ENCODE results near the gene CENPM. TPM values are rescaled to one million over a fixed set of nuclear protein-coding genes. Genes with fewer than 3 reads are reported as not detected.

Gene CENPM
- total and polyA plus RNA-seq, 10 of the 15 experiments (the other 5 are each of a cell fraction or from before 2014, with no cell fraction given), result 36.7 to 212 (median 74.7) TPM

GRCh38 chr22:41920271-41920976, 26.5 kb downstream of the CENPM start (continued):
- TF ChIP-seq BCLAF1 (IDR thresholded peaks at IDR 0.05) (no peak), E2F4 (IDR thresholded peaks at IDR 0.05; ENCODE audit: low read depth, low read length) (no peak), PAX8 (IDR thresholded peaks at IDR 0.05) (peak; percentile 88; the same call in 1 of the 2 replicates), DPF2 (IDR thresholded peaks at IDR 0.05) (peak; percentile 94), KDM1A (IDR thresholded peaks at IDR 0.05; ENCODE audit: borderline replicate concordance) (no peak), NR2F1 (conservative IDR thresholded peaks at IDR 0.05) (peak; percentile 79), HCFC1 (IDR thresholded peaks at IDR 0.05; ENCODE audit: low read length) (no peak), ETV6 (conservative IDR thresholded peaks at IDR 0.05 in 1 of 2, IDR thresholded peaks at IDR 0.05 in 1 of 2; ENCODE audit: borderline replicate concordance in 1 of 2, low read depth in 1 of 2) (peak in 1 of 2 experiments; percentile 99; a peak in 2 of 4 replicates), BHLHE40 (IDR thresholded peaks at IDR 0.05; ENCODE audit: borderline replicate concordance in 1 of 2, low read depth in 2 of 2, low read length in 1 of 2) (no peak), E4F1 (IDR thresholded peaks at IDR 0.05; ENCODE audit: borderline replicate concordance, partially characterized antibody) (no peak), MTA2 (IDR thresholded peaks at IDR 0.05; ENCODE audit: low read depth) (peak; percentile 52; the same call in 1 of the 2 replicates), FOXM1 (IDR thresholded peaks at IDR 0.05; ENCODE audit: low read depth, low read length) (no peak), BCL11A (IDR thresholded peaks at IDR 0.05; ENCODE audit: low read depth, low read length) (peak; percentile 80), JUNB (IDR thresholded peaks at IDR 0.05) (no peak), RCOR1 (conservative IDR thresholded peaks at IDR 0.05; ENCODE audit: low read depth, low read length) (no peak), IRF3 (IDR thresholded peaks at IDR 0.05) (no peak), SREBF1 (IDR thresholded peaks at IDR 0.05; ENCODE audit: low read length) (no peak), PRDM15 (CRISPR knock-in tag; IDR thresholded peaks at IDR 0.05) (no peak), MEF2A (IDR thresholded peaks at IDR 0.05; ENCODE audit: insufficient read depth, low read depth, low read length) (0 out of 2 replicates have a peak, but pooled peaks have one; percentile 51)

Measured in GM12878 (cell line).